GM12878 (cell line): Measurements from ENCODE around the gene C3orf70. TPM values are rescaled to one million over a fixed set of nuclear protein-coding genes. Genes with fewer than 3 reads are reported as not detected.

Experiments used
- ATAC-seq: fragments of 200-7000 bp; cut with Tn5 transposase; 3 replicates; pipeline ENCODE4 v1.9.1; 2020; ENCODE audit warnings: mild to moderate bottlenecking, moderate library complexity
- BruUV-seq: library from RNA; stranded (reverse); fragments of 400-500 nt; replicated peaks from 2 replicates; lab custom pipeline; 2021; lab: Mats Ljungman, UMichigan
- CTCF ChIA-PET: fragments of 300-600 bp; sonication (Branson Sonifier 250); formaldehyde crosslinking; extraction: SDS; loops from one replicate; lab custom pipeline; 2021; ENCODE audit warnings: inconsistent platforms; lab: Yijun Ruan, JAX
- POLR2A ChIA-PET: fragments of 350-600 bp; formaldehyde crosslinking; extraction: SDS; loops from one replicate; lab custom pipeline; 2021; ENCODE audit warnings: inconsistent platforms; lab: Charles Lee
- RAD21 ChIA-PET: fragments of 300-600 bp; sonication (Branson Sonifier 250); formaldehyde crosslinking; loops from one replicate; lab custom pipeline; 2023; ENCODE audit warnings: antibody characterized with exemption; ENCODE audit not compliant: unreplicated experiment; lab: Charles Lee
- SMC1A ChIA-PET: fragments of 300-600 bp; sonication (Branson Sonifier 250); formaldehyde crosslinking; loops from one replicate; lab custom pipeline; 2023; ENCODE audit not compliant: unreplicated experiment, uncharacterized antibody; lab: Charles Lee
- DNase-seq: peaks from one replicate; pipeline ENCODE4 v3.0.0-alpha.2; 2011; ENCODE audit warnings: low read depth, low spot score
- FAIRE-seq: peaks from 3 replicates; lab custom pipeline; 2011; peaks lifted over from hg19 to GRCh38; lab: Jason Lieb, UNC
- H2AFZ ChIP-seq: 2 replicates; pipeline ENCODE4 v1.6.0; 2011; ENCODE audit warnings: low read depth, low read length, control low read depth; ENCODE audit not compliant: control insufficient read depth
- H3K27ac ChIP-seq: 2 replicates; pipeline ENCODE4 v1.5.1; 2011; ENCODE audit warnings: control low read depth; ENCODE audit not compliant: control insufficient read depth, insufficient read depth
- H3K27me3 ChIP-seq, 2 experiments: replicated peaks in 1 of 2; 2 replicates each; pipeline versions ENCODE4 v1.6.0 to v1.6.1; 2011; ENCODE audit warnings: low read length in 1 of 2; ENCODE audit not compliant: control insufficient read depth in 2 of 2, insufficient read depth in 2 of 2
- H3K36me3 ChIP-seq, 2 experiments: 2 replicates each; pipeline ENCODE4 v1.5.1; 2011; ENCODE audit warnings: low read length in 1 of 2; ENCODE audit not compliant: control insufficient read depth in 2 of 2, insufficient read depth in 2 of 2
- H3K4me1 ChIP-seq: 2 replicates; pipeline ENCODE4 v1.6.1; 2011; ENCODE audit warnings: mild to moderate bottlenecking, low read length, moderate library complexity, mixed read lengths; ENCODE audit not compliant: control insufficient read depth, insufficient read depth
- H3K4me2 ChIP-seq: 2 replicates; pipeline ENCODE4 v1.6.0; 2011; ENCODE audit warnings: control low read depth; ENCODE audit not compliant: control insufficient read depth, insufficient read depth
- H3K4me3 ChIP-seq: fragments of 200-600 bp; sonication (generic); 2 replicates; pipeline ENCODE4 v1.5.1; 2016
- H3K79me2 ChIP-seq: 2 replicates; pipeline ENCODE4 v1.6.0; 2011; ENCODE audit warnings: low read length; ENCODE audit not compliant: control insufficient read depth, insufficient read depth
- H3K9ac ChIP-seq: 2 replicates; pipeline ENCODE4 v1.8.0; 2011; ENCODE audit warnings: low read length, control low read depth, mixed read lengths; ENCODE audit not compliant: control insufficient read depth, insufficient read depth
- H3K9me3 ChIP-seq: replicated peaks from 3 replicates; pipeline ENCODE4 v1.5.1; 2011; ENCODE audit warnings: mild to moderate bottlenecking, low read length; ENCODE audit not compliant: control insufficient read depth, insufficient read depth
- H4K20me1 ChIP-seq: 2 replicates; pipeline ENCODE4 v1.6.0; 2011; ENCODE audit not compliant: control insufficient read depth, insufficient read depth
- BHLHE40 ChIP-seq, 2 experiments: fragments of 450-650 bp in 1 of 2; IDR thresholded peaks; 2 replicates each; pipeline ENCODE4 v1.6.1; 2011 to 2017; ENCODE audit warnings: low read depth in 2 of 2, borderline replicate concordance in 1 of 2, improper control_type of control experiment in 1 of 2, low read length in 1 of 2, mild to moderate bottlenecking in 1 of 2
- HDGF ChIP-seq: fragments of 450-650 bp; IDR thresholded peaks from 2 replicates; pipeline ENCODE4 v1.6.1; 2016; ENCODE audit warnings: antibody characterized with exemption
- SMARCA5 ChIP-seq: fragments of 450-650 bp; IDR thresholded peaks from 2 replicates; pipeline ENCODE4 v1.6.1; 2017; ENCODE audit warnings: mild to moderate bottlenecking
- TAF1 ChIP-seq: IDR thresholded peaks from 2 replicates; pipeline ENCODE4 v1.6.1; 2011; ENCODE audit warnings: mild to moderate bottlenecking, low read depth, low read length, borderline replicate concordance
- ZBTB4 ChIP-seq: fragments of 450-650 bp; formaldehyde crosslinking; IDR thresholded peaks from 2 replicates; pipeline ENCODE4 v1.4.0; 2022; ENCODE audit warnings: mild to moderate bottlenecking, moderate library complexity
- WGBS: methylation state at CpG from one replicate; pipeline ENCODE4 v1.1.6; 2016; ENCODE audit warnings: low lambda C conversion rate; ENCODE audit not compliant: insufficient replicate concordance, insufficient coverage; ENCODE audit errors: missing lambda C conversion rate; 5-methylcytosine and 5-hydroxymethylcytosine counted together
- in situ Hi-C: fragments of 300-500 bp; cut with MboI; formaldehyde crosslinking; loops from 9 replicates; pipeline ENCODE4 v1.14.3; 2018; ENCODE audit warnings: mixed read lengths
- intact Hi-C: fragments of 100-400 bp; cut with micrococcal nuclease; formaldehyde crosslinking; loops from one replicate; pipeline ENCODE4 v1.14.2; 2022; ENCODE audit not compliant: unreplicated experiment
- polyA plus RNA-seq, 11 experiments: library from polyadenylated mRNA; depleted of rRNA in 4 of 11; unstranded in 6 of 11; stranded (reverse) in 5 of 11; fragments of >200 nt; fragmentation: Nextera tagmentation in 4 of 11; fragmentation: Illumina TruSeq in 1 of 11; extraction: Ambion mirVana in 4 of 11; extraction: Trizol in 1 of 11; gene quantifications; 1 replicate in 1 of 11; 2 replicates in 10 of 11; pipeline versions ENCODE4 v1.2.1 to v1.2.3, GENCODE V29; 2011 to 2016; ENCODE audit warnings: inconsistent platforms in 2 of 11, missing spikeins in 2 of 11, low read depth in 1 of 11
- total RNA-seq, 4 experiments: library from RNA; depleted of rRNA in 3 of 4; stranded (reverse); fragments of >200 nt in 3 of 4; fragmentation: Illumina TruSeq in 1 of 4; extraction: Trizol in 1 of 4; gene quantifications; 2 replicates each; pipeline versions ENCODE4 v1.2.1 to v1.2.3, GENCODE V29; 2013 to 2021
- TF ChIP-seq, protein P1 (sequence below): fragments of 450-650 bp; IDR thresholded peaks from 2 replicates; pipeline ENCODE4 v1.6.1; 2016; ENCODE audit warnings: mild to moderate bottlenecking, moderate library complexity, borderline replicate concordance
- TF ChIP-seq, protein P2 (sequence below): fragments of 450-650 bp; IDR thresholded peaks from 2 replicates; pipeline ENCODE4 v1.6.1; 2017; ENCODE audit warnings: borderline replicate concordance
- TF ChIP-seq, protein P3 (sequence below): fragments of 450-650 bp; IDR thresholded peaks from 2 replicates; pipeline ENCODE4 v1.6.1; 2017; ENCODE audit warnings: mild to moderate bottlenecking, low read depth, inconsistent platforms; ENCODE audit not compliant: poor library complexity, severe bottlenecking
- TF ChIP-seq, protein P4 (sequence below): IDR thresholded peaks from 2 replicates; pipeline ENCODE4 v1.6.1; 2011; ENCODE audit warnings: low read depth, low read length, improper control_type of control experiment, borderline replicate concordance

Gene C3orf70
- total and polyA plus RNA-seq, 10 of the 15 experiments (the other 5 are each of a cell fraction or from before 2014, with no cell fraction given), result 0.03 to 0.04 TPM; not detected in 8

DNA sequence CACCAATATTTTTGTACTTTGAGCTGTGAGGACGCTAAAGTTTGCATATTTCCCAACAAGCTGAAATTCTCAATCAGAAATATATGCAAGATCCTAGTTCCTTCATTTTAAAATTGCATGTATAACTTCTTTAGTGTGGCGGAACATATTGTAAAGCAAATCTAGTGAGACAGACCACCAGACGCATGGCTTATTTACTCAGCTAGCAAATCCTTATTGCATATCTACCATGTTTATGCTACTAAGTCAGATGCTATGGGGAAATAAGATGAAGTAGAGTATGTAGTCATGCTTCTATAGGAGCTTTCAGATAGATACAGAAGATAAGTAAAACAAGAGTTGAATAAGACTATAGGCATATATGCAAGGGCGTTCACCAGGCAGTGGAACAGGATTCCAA, 62.0 kb downstream of the C3orf70 start:
- no peak overlapping the region for H3K4me2 ChIP-seq
- ChIA-PET POLR2A (no interaction called here), RAD21 (no interaction called here), CTCF (no interaction called here), SMC1A (interaction anchor here (1.1 kb wide), 1 partner anchor 85 kb away, joined by 4 read pairs; no protein-coding TSS in a partner anchor)
- BruUV-seq, result no TSS peak
- H3K4me3 ChIP-seq, result no peak overlapping the region
- H3K9me3 ChIP-seq, result no peaks in the 10 kb centered on the region
- ATAC-seq (no peak), FAIRE-seq (no peak), DNase-seq (no peak)
- H3K36me3 ChIP-seq, result no peaks in the 10 kb centered on the region
- no peak overlapping the region for H3K27ac ChIP-seq
- in situ Hi-C loops, result no loop called here
- H3K9ac ChIP-seq, result no peak overlapping the region
- 57% methylated on average over 4 of the region's 4 CpGs for WGBS
- H3K27me3 ChIP-seq, result no peaks in the 10 kb centered on the region; a peak in 1 of 4 replicates
- no peaks in the 10 kb centered on the region for H3K4me1 ChIP-seq
- H2AFZ ChIP-seq, result no peak overlapping the region
- intact Hi-C loops, result no loop called here
- no peaks in the 10 kb centered on the region for H4K20me1 ChIP-seq
- no peaks in the 10 kb centered on the region for H3K79me2 ChIP-seq
- no peak for TF ChIP-seq BHLHE40 (IDR thresholded peaks at IDR 0.05; ENCODE audit: borderline replicate concordance in 1 of 2, low read depth in 2 of 2, low read length in 1 of 2)
- TF ChIP-seq, protein P1, sequence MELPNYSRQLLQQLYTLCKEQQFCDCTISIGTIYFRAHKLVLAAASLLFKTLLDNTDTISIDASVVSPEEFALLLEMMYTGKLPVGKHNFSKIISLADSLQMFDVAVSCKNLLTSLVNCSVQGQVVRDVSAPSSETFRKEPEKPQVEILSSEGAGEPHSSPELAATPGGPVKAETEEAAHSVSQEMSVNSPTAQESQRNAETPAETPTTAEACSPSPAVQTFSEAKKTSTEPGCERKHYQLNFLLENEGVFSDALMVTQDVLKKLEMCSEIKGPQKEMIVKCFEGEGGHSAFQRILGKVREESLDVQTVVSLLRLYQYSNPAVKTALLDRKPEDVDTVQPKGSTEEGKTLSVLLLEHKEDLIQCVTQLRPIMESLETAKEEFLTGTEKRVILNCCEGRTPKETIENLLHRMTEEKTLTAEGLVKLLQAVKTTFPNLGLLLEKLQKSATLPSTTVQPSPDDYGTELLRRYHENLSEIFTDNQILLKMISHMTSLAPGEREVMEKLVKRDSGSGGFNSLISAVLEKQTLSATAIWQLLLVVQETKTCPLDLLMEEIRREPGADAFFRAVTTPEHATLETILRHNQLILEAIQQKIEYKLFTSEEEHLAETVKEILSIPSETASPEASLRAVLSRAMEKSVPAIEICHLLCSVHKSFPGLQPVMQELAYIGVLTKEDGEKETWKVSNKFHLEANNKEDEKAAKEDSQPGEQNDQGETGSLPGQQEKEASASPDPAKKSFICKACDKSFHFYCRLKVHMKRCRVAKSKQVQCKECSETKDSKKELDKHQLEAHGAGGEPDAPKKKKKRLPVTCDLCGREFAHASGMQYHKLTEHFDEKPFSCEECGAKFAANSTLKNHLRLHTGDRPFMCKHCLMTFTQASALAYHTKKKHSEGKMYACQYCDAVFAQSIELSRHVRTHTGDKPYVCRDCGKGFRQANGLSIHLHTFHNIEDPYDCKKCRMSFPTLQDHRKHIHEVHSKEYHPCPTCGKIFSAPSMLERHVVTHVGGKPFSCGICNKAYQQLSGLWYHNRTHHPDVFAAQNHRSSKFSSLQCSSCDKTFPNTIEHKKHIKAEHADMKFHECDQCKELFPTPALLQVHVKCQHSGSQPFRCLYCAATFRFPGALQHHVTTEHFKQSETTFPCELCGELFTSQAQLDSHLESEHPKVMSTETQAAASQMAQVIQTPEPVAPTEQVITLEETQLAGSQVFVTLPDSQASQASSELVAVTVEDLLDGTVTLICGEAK, result no peak
- TF ChIP-seq, protein P2, sequence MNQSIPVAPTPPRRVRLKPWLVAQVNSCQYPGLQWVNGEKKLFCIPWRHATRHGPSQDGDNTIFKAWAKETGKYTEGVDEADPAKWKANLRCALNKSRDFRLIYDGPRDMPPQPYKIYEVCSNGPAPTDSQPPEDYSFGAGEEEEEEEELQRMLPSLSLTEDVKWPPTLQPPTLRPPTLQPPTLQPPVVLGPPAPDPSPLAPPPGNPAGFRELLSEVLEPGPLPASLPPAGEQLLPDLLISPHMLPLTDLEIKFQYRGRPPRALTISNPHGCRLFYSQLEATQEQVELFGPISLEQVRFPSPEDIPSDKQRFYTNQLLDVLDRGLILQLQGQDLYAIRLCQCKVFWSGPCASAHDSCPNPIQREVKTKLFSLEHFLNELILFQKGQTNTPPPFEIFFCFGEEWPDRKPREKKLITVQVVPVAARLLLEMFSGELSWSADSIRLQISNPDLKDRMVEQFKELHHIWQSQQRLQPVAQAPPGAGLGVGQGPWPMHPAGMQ, result no peak
- no peak for TF ChIP-seq ZBTB4
- no peak for TF ChIP-seq HDGF
- no peak for TF ChIP-seq SMARCA5
- TF ChIP-seq, protein P3, sequence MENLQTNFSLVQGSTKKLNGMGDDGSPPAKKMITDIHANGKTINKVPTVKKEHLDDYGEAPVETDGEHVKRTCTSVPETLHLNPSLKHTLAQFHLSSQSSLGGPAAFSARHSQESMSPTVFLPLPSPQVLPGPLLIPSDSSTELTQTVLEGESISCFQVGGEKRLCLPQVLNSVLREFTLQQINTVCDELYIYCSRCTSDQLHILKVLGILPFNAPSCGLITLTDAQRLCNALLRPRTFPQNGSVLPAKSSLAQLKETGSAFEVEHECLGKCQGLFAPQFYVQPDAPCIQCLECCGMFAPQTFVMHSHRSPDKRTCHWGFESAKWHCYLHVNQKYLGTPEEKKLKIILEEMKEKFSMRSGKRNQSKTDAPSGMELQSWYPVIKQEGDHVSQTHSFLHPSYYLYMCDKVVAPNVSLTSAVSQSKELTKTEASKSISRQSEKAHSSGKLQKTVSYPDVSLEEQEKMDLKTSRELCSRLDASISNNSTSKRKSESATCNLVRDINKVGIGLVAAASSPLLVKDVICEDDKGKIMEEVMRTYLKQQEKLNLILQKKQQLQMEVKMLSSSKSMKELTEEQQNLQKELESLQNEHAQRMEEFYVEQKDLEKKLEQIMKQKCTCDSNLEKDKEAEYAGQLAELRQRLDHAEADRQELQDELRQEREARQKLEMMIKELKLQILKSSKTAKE, result no peak
- TF ChIP-seq TAF1, result no peak
- TF ChIP-seq, protein P4, sequence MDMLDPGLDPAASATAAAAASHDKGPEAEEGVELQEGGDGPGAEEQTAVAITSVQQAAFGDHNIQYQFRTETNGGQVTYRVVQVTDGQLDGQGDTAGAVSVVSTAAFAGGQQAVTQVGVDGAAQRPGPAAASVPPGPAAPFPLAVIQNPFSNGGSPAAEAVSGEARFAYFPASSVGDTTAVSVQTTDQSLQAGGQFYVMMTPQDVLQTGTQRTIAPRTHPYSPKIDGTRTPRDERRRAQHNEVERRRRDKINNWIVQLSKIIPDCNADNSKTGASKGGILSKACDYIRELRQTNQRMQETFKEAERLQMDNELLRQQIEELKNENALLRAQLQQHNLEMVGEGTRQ, result no peak
